ENCODE data around the gene ZNF740. TPM values are rescaled to one million over a fixed set of nuclear protein-coding genes. Genes with fewer than 3 reads are reported as not detected.

The ZNF740 gene
- total RNA-seq, 1 experiment from 2014 or later = 35.8 TPM

- no peaks in the 10 kb centered on the region for H3K27me3 Mint-ChIP-seq (ENCODE audit: insufficient read depth, unreplicated experiment)
- peaks cover 20% of the 10 kb centered on the region for H3K4me1 ChIP-seq
- ChIA-PET CTCF (interaction anchor here (0.8 to 1.1 kb wide), 2 partner anchors 117 to 129 kb away, joined by 3 to 8 read pairs; no protein-coding TSS in a partner anchor), POLR2A (interaction anchor here (0.6 to 1.0 kb wide), 4 partner anchors 41 to 112 kb away, joined by 3 to 5 read pairs (median 3); partner anchors contain the start of genes PFDN5 and SPRYD3)
- H3K9me3 ChIP-seq = no peaks in the 10 kb centered on the region
- no TSS peak for BruUV-seq (replicated peaks)
- peaks cover 12% of the 10 kb centered on the region for H3K36me3 ChIP-seq (ENCODE audit: control insufficient read depth, insufficient read depth, low read length)
- H3K4me3 ChIP-seq (ENCODE audit: low read depth, low read length) = peak overlapping the region; percentile 9; the same call in 1 of the 2 replicates
- intact Hi-C loops (cut with micrococcal nuclease; ENCODE audit: unreplicated experiment) = no loop called here
- no peak overlapping the region for H3K27ac Mint-ChIP-seq (ENCODE audit: unreplicated experiment)
- DNase-seq = no peak
- no peaks in the 10 kb centered on the region for H3K27me3 ChIP-seq (replicated peaks; ENCODE audit: control insufficient read depth, insufficient read depth, low read length)
- H3K36me3 Mint-ChIP-seq (ENCODE audit: insufficient read depth, unreplicated experiment) = peaks cover 56% of the 10 kb centered on the region
- peak overlapping the region; percentile 9 for H3K4me3 Mint-ChIP-seq (ENCODE audit: unreplicated experiment)
- TF ChIP-seq CTCF (IDR thresholded peaks at IDR 0.05; ENCODE audit: insufficient read depth in 1 of 2, low read depth in 1 of 2, low read length in 1 of 2, severe bottlenecking in 1 of 2, unreplicated experiment in 1 of 2) = no peak
- no peaks in the 10 kb centered on the region for H3K9me3 Mint-ChIP-seq (ENCODE audit: unreplicated experiment)
- peaks cover 18% of the 10 kb centered on the region for H3K4me1 Mint-ChIP-seq (ENCODE audit: low read depth, unreplicated experiment)
These were observed 2.4 kb downstream of the ZNF740 start for GRCh38 chr12:53182903-53183302.

GRCh38 chr12:53184828-53185227, 4.3 kb downstream of the ZNF740 start:
- CTCF ChIA-PET = interaction anchor here (1.2 kb wide), 1 partner anchor 119 kb away, joined by 3 read pairs; no protein-coding TSS in a partner anchor
- Mint-ChIP-seq H3K27ac (ENCODE audit: unreplicated experiment) (no peak overlapping the region), H3K9me3 (ENCODE audit: unreplicated experiment) (no peaks in the 10 kb centered on the region), H3K36me3 (ENCODE audit: insufficient read depth, unreplicated experiment) (peaks cover 52% of the 10 kb centered on the region), H3K4me3 (ENCODE audit: unreplicated experiment) (no peak overlapping the region), H3K27me3 (ENCODE audit: insufficient read depth, unreplicated experiment) (no peaks in the 10 kb centered on the region), H3K4me1 (ENCODE audit: low read depth, unreplicated experiment) (peaks cover 13% of the 10 kb centered on the region)
- no peak for TF ChIP-seq CTCF (IDR thresholded peaks at IDR 0.05; ENCODE audit: insufficient read depth in 1 of 2, low read depth in 1 of 2, low read length in 1 of 2, severe bottlenecking in 1 of 2, unreplicated experiment in 1 of 2)
- no peaks in the 10 kb centered on the region for H3K27me3 ChIP-seq (replicated peaks; ENCODE audit: control insufficient read depth, insufficient read depth, low read length)
- H3K36me3 ChIP-seq (ENCODE audit: control insufficient read depth, insufficient read depth, low read length) = peaks cover 12% of the 10 kb centered on the region
- no peak overlapping the region for H3K4me3 ChIP-seq (ENCODE audit: low read depth, low read length)
- no peak for DNase-seq
- POLR2A ChIA-PET = interaction anchor here (0.5 kb wide), 1 partner anchor 141 kb away, joined by 3 read pairs; no protein-coding TSS in a partner anchor
- intact Hi-C loops (cut with micrococcal nuclease; ENCODE audit: unreplicated experiment) = no loop called here
- H3K9me3 ChIP-seq = no peaks in the 10 kb centered on the region
- peaks cover 16% of the 10 kb centered on the region for H3K4me1 ChIP-seq
- BruUV-seq (replicated peaks) = no TSS peak

DNA sequence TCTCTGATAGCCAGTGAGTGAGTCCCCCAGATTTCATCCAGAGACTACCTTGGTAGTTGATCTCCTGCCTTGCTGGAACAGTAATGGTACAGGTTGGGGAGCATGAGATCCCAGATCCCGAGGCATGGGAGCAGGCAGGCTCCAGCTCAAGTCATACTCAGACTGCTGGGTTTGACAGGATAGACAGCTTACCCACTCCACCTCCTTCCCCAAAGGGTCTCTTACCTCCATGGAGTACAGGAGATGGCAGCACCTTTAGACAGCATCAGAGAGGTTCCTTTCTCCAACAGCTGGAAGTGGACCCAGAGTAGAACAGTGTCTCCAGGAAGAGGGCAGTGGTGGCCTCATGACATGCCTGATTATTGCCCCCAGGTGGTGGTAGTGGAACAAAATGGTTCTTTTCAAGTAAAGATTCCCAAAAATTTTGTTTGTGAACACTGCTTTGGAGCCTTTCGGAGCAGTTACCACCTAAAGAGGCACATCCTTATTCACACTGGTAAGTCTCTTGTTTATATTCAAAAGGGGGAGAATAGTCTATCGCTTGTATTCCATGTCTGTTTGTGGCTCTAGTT, 5.1 kb downstream of the ZNF740 start:
- no peak overlapping the region for H3K4me3 ChIP-seq (ENCODE audit: low read depth, low read length)
- H3K27ac Mint-ChIP-seq (ENCODE audit: unreplicated experiment) = no peak overlapping the region
- H3K36me3 ChIP-seq (ENCODE audit: control insufficient read depth, insufficient read depth, low read length) = peaks cover 12% of the 10 kb centered on the region
- no peak overlapping the region for H3K4me3 Mint-ChIP-seq (ENCODE audit: unreplicated experiment)
- no peaks in the 10 kb centered on the region for H3K9me3 Mint-ChIP-seq (ENCODE audit: unreplicated experiment)
- ChIA-PET CTCF (interaction anchor here (1.2 kb wide), 1 partner anchor 120 kb away, joined by 3 read pairs; no protein-coding TSS in a partner anchor), POLR2A (interaction anchor here (0.5 kb wide), 1 partner anchor 140 kb away, joined by 3 read pairs; no protein-coding TSS in a partner anchor)
- no peaks in the 10 kb centered on the region for H3K27me3 ChIP-seq (replicated peaks; ENCODE audit: control insufficient read depth, insufficient read depth, low read length)
- H3K9me3 ChIP-seq = no peaks in the 10 kb centered on the region
- peaks cover 44% of the 10 kb centered on the region for H3K36me3 Mint-ChIP-seq (ENCODE audit: insufficient read depth, unreplicated experiment)
- no TSS peak for BruUV-seq (replicated peaks)
- intact Hi-C loops (cut with micrococcal nuclease; ENCODE audit: unreplicated experiment) = no loop called here
- H3K4me1 ChIP-seq = peaks cover 16% of the 10 kb centered on the region
- peaks cover 13% of the 10 kb centered on the region for H3K4me1 Mint-ChIP-seq (ENCODE audit: low read depth, unreplicated experiment)
- DNase-seq = no peak
- no peak for TF ChIP-seq CTCF (IDR thresholded peaks at IDR 0.05; ENCODE audit: insufficient read depth in 1 of 2, low read depth in 1 of 2, low read length in 1 of 2, severe bottlenecking in 1 of 2, unreplicated experiment in 1 of 2)
- H3K27me3 Mint-ChIP-seq (ENCODE audit: insufficient read depth, unreplicated experiment) = no peaks in the 10 kb centered on the region
